Ovary (tissue), 3 donors: ENCODE measurements around the gene FLACC1.

ENCODE experiments used
- CTCF ChIP-seq, 3 donors: fragments of 450-650 bp in 2 of 3; fragments of 200-600 bp in 1 of 3; IDR thresholded peaks; one replicate each; pipeline versions ENCODE4 v1.5.1 to v1.8.0; 2016 to 2022; ENCODE audit warnings: antibody characterized with exemption in 3 of 3, mild to moderate bottlenecking in 1 of 3
- EP300 ChIP-seq: sonication (generic); formaldehyde crosslinking; IDR thresholded peaks from one replicate; pipeline ENCODE4 v1.6.1; 2017; ENCODE audit warnings: antibody characterized with exemption
- POLR2A ChIP-seq: fragments of 450-650 bp; IDR thresholded peaks from one replicate; pipeline ENCODE4 v1.6.1; 2017; ENCODE audit warnings: antibody characterized with exemption, mild to moderate bottlenecking, moderate library complexity
- donor health status: DM: no; HTN: no; CAD: no.

- TF ChIP-seq POLR2A, result no peak
- TF ChIP-seq CTCF (IDR thresholded peaks at IDR 0.05), result no peak
- TF ChIP-seq EP300, result no peak
Observed at GRCh38 chr2:201261906-201262305, 95.2 kb downstream of the FLACC1 start.
